OCI-LY3 (cell line): Measurements from ENCODE around the gene SPEF1.

Experiments
- H2AFZ ChIP-seq: fragments of 200-600, 300-600 bp; shearing (Covaris generic); 2 replicates; pipeline ENCODE4 v1.6.0; 2014; ENCODE audit warnings: antibody characterized with exemption, low read depth, low read length
- H3K27ac ChIP-seq: fragments of 200-600, 300-600 bp; sonication (generic); 2 replicates; pipeline ENCODE4 v1.5.1; 2014; ENCODE audit warnings: mild to moderate bottlenecking, low read length, moderate library complexity, mixed read lengths
- H3K27me3 ChIP-seq: fragments of 200-600, 300-600 bp; sonication (generic); 2 replicates; pipeline ENCODE4 v1.6.1; 2014; ENCODE audit warnings: low read depth, low read length, mixed read lengths
- H3K36me3 ChIP-seq: fragments of 200-600, 300-600 bp; sonication (generic); replicated peaks from 2 replicates; pipeline ENCODE3; 2014; ENCODE audit warnings: low read depth, low read length, mixed read lengths
- H3K4me1 ChIP-seq: fragments of 300-600, 200-600 bp; sonication (generic); 2 replicates; pipeline ENCODE4 v1.6.1; 2014; ENCODE audit warnings: low read length, mixed read lengths
- H3K4me2 ChIP-seq: fragments of 200-600, 300-600 bp; sonication (generic); 2 replicates; pipeline ENCODE4 v1.6.1; 2014; ENCODE audit warnings: low read length, mixed read lengths
- H3K4me3 ChIP-seq: fragments of 300-600, 200-600 bp; sonication (generic); 2 replicates; pipeline ENCODE4 v1.5.1; 2014; ENCODE audit warnings: antibody characterized with exemption, mild to moderate bottlenecking, low read length, moderate library complexity
- H3K79me2 ChIP-seq: fragments of 300-600, 200-600 bp; shearing (Covaris generic); 2 replicates; pipeline ENCODE4 v1.6.1; 2014; ENCODE audit warnings: mild to moderate bottlenecking, low read length, mixed read lengths
- H3K9ac ChIP-seq: fragments of 300-600, 200-600 bp; shearing (Covaris generic); 2 replicates; pipeline ENCODE4 v1.6.0; 2014; ENCODE audit warnings: mild to moderate bottlenecking, low read length, moderate library complexity
- H3K9me3 ChIP-seq: fragments of 200-600, 300-600 bp; shearing (Covaris generic); 2 replicates; pipeline ENCODE4 v1.6.1; 2014; ENCODE audit warnings: low read length, mixed read lengths; ENCODE audit not compliant: insufficient read depth
- H4K20me1 ChIP-seq: fragments of 200-600, 300-600 bp; sonication (generic); 2 replicates; pipeline ENCODE4 v1.6.1; 2016; ENCODE audit warnings: low read length, mixed read lengths; ENCODE audit not compliant: insufficient read depth
- CTCF ChIP-seq: fragments of 200-600, 300-600 bp; sonication (generic); IDR thresholded peaks from 2 replicates; pipeline ENCODE4 v1.5.1; 2014; ENCODE audit warnings: antibody characterized with exemption, low read length, low read depth
- EZH2phosphoT487 ChIP-seq: fragments of 200-600 bp; shearing (Covaris generic); IDR thresholded peaks from 2 replicates; pipeline ENCODE4 v1.6.1; 2018; ENCODE audit warnings: antibody characterized with exemption, mixed run types, low read depth

Gene SPEF1

DNA sequence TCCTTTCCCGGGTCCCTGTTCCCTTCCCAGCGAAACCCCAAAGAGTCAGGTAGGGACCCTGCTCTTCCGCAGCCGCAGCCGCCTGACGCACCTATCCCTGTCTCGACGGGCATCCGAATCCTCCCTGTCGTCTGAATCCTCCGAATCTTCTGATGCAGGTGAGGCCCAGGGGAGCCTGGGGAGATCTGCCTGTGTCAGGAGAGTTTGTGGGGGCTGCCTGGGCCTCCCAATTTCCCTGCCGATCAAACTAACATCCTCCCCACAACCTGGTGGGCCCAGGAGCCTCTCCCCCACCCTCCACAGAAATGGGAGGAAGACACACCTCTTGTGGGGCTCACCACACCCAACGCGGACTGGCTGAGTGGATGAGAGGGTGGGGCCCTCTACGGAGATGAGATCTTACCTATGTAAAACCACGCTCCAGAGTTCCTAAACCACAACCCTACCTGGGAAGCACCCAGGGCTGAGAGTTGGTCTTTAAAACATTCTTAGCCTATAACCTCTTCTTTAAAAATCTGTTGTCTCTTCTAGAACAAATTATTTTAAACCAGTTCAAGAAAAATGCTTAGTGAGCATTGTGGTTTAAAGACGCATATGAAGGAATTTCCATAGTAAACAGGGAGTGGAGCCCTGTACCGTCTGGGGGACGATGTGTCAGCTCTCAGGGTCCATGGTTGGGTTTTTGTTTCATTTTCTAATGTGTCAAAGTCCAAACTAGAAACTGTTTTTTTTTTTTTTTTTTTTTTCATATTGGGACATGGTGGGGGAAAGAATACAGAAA is 16.5 kb upstream of the SPEF1 start:
- no peak overlapping the region for H2AFZ ChIP-seq
- H3K27ac ChIP-seq, result no peak overlapping the region
- peaks cover 8% of the 10 kb centered on the region for H3K79me2 ChIP-seq
- H3K4me1 ChIP-seq, result peaks cover 31% of the 10 kb centered on the region
- peak overlapping the region; percentile 68 for H3K4me2 ChIP-seq
- H3K36me3 ChIP-seq, result peaks cover 27% of the 10 kb centered on the region
- TF ChIP-seq EZH2phosphoT487 (no peak), CTCF (no peak)
- H3K9ac ChIP-seq, result no peak overlapping the region
- H3K9me3 ChIP-seq, result no peaks in the 10 kb centered on the region
- H3K4me3 ChIP-seq, result peak overlapping the region; percentile 86
- H4K20me1 ChIP-seq, result no peaks in the 10 kb centered on the region
- H3K27me3 ChIP-seq, result no peaks in the 10 kb centered on the region

GRCh38 chr20:3797226-3797545 is 15.9 kb upstream of the SPEF1 start:
- Histone ChIP-seq H3K27me3 (no peaks in the 10 kb centered on the region), H3K9me3 (no peaks in the 10 kb centered on the region), H2AFZ (no peak overlapping the region), H3K36me3 (peaks cover 21% of the 10 kb centered on the region), H3K4me3 (peak overlapping the region; percentile 86), H3K4me2 (peak overlapping the region; percentile 68), H3K9ac (peak overlapping the region; percentile 73), H4K20me1 (no peaks in the 10 kb centered on the region), H3K79me2 (peaks cover 8% of the 10 kb centered on the region), H3K4me1 (peaks cover 26% of the 10 kb centered on the region), H3K27ac (no peak overlapping the region)
- no peak for TF ChIP-seq EZH2phosphoT487
- TF ChIP-seq CTCF, result no peak

- peaks cover 8% of the 10 kb centered on the region for H3K79me2 ChIP-seq
- peak overlapping the region; percentile 86 for H3K4me3 ChIP-seq
- TF ChIP-seq CTCF, result no peak
- TF ChIP-seq EZH2phosphoT487, result no peak
- no peaks in the 10 kb centered on the region for H3K27me3 ChIP-seq
- H3K9ac ChIP-seq, result peak overlapping the region; percentile 73
- H3K9me3 ChIP-seq, result no peaks in the 10 kb centered on the region
- H3K27ac ChIP-seq, result peak overlapping the region; percentile 10; the same call in 1 of the 2 replicates
- H3K4me1 ChIP-seq, result peaks cover 26% of the 10 kb centered on the region
- H3K36me3 ChIP-seq, result peaks cover 19% of the 10 kb centered on the region
- peak overlapping the region; percentile 68 for H3K4me2 ChIP-seq
- no peaks in the 10 kb centered on the region for H4K20me1 ChIP-seq
- no peak overlapping the region for H2AFZ ChIP-seq
Measured at GRCh38 chr20:3796477-3797225, 15.4 kb upstream of the SPEF1 start.
